GM12878 (cell line): Measurements from ENCODE around the gene DLK1. TPM values are rescaled to one million over a fixed set of nuclear protein-coding genes. Genes with fewer than 3 reads are reported as not detected.

Source experiments
- ATAC-seq: fragments of 200-7000 bp; cut with Tn5 transposase; 3 replicates; pipeline ENCODE4 v1.9.1; 2020; ENCODE audit warnings: mild to moderate bottlenecking, moderate library complexity
- BruUV-seq: library from RNA; stranded (reverse); fragments of 400-500 nt; replicated peaks from 2 replicates; lab custom pipeline; 2021; lab: Mats Ljungman, UMichigan
- CTCF ChIA-PET: fragments of 300-600 bp; sonication (Branson Sonifier 250); formaldehyde crosslinking; extraction: SDS; loops from one replicate; lab custom pipeline; 2021; ENCODE audit warnings: inconsistent platforms; lab: Yijun Ruan, JAX
- POLR2A ChIA-PET: fragments of 350-600 bp; formaldehyde crosslinking; extraction: SDS; loops from one replicate; lab custom pipeline; 2021; ENCODE audit warnings: inconsistent platforms; lab: Charles Lee
- RAD21 ChIA-PET: fragments of 300-600 bp; sonication (Branson Sonifier 250); formaldehyde crosslinking; loops from one replicate; lab custom pipeline; 2023; ENCODE audit warnings: antibody characterized with exemption; ENCODE audit not compliant: unreplicated experiment; lab: Charles Lee
- SMC1A ChIA-PET: fragments of 300-600 bp; sonication (Branson Sonifier 250); formaldehyde crosslinking; loops from one replicate; lab custom pipeline; 2023; ENCODE audit not compliant: unreplicated experiment, uncharacterized antibody; lab: Charles Lee
- DNase-seq: peaks from one replicate; pipeline ENCODE4 v3.0.0-alpha.2; 2011; ENCODE audit warnings: low read depth, low spot score
- FAIRE-seq: peaks from 3 replicates; lab custom pipeline; 2011; peaks lifted over from hg19 to GRCh38; lab: Jason Lieb, UNC
- H2AFZ ChIP-seq: 2 replicates; pipeline ENCODE4 v1.6.0; 2011; ENCODE audit warnings: low read depth, low read length, control low read depth; ENCODE audit not compliant: control insufficient read depth
- H3K27ac ChIP-seq: 2 replicates; pipeline ENCODE4 v1.5.1; 2011; ENCODE audit warnings: control low read depth; ENCODE audit not compliant: control insufficient read depth, insufficient read depth
- H3K27me3 ChIP-seq, 2 experiments: replicated peaks in 1 of 2; 2 replicates each; pipeline versions ENCODE4 v1.6.0 to v1.6.1; 2011; ENCODE audit warnings: low read length in 1 of 2; ENCODE audit not compliant: control insufficient read depth in 2 of 2, insufficient read depth in 2 of 2
- H3K36me3 ChIP-seq, 2 experiments: 2 replicates each; pipeline ENCODE4 v1.5.1; 2011; ENCODE audit warnings: low read length in 1 of 2; ENCODE audit not compliant: control insufficient read depth in 2 of 2, insufficient read depth in 2 of 2
- H3K4me1 ChIP-seq: 2 replicates; pipeline ENCODE4 v1.6.1; 2011; ENCODE audit warnings: mild to moderate bottlenecking, low read length, moderate library complexity, mixed read lengths; ENCODE audit not compliant: control insufficient read depth, insufficient read depth
- H3K4me2 ChIP-seq: 2 replicates; pipeline ENCODE4 v1.6.0; 2011; ENCODE audit warnings: control low read depth; ENCODE audit not compliant: control insufficient read depth, insufficient read depth
- H3K4me3 ChIP-seq: fragments of 200-600 bp; sonication (generic); 2 replicates; pipeline ENCODE4 v1.5.1; 2016
- H3K79me2 ChIP-seq: 2 replicates; pipeline ENCODE4 v1.6.0; 2011; ENCODE audit warnings: low read length; ENCODE audit not compliant: control insufficient read depth, insufficient read depth
- H3K9ac ChIP-seq: 2 replicates; pipeline ENCODE4 v1.8.0; 2011; ENCODE audit warnings: low read length, control low read depth, mixed read lengths; ENCODE audit not compliant: control insufficient read depth, insufficient read depth
- H3K9me3 ChIP-seq: replicated peaks from 3 replicates; pipeline ENCODE4 v1.5.1; 2011; ENCODE audit warnings: mild to moderate bottlenecking, low read length; ENCODE audit not compliant: control insufficient read depth, insufficient read depth
- H4K20me1 ChIP-seq: 2 replicates; pipeline ENCODE4 v1.6.0; 2011; ENCODE audit not compliant: control insufficient read depth, insufficient read depth
- CUX1 ChIP-seq: IDR thresholded peaks from 2 replicates; pipeline ENCODE4 v1.6.1; 2012; ENCODE audit warnings: improper control_type of control experiment, low read depth, low read length; ENCODE audit not compliant: insufficient replicate concordance
- HSF1 ChIP-seq: fragments of 150-350 bp; IDR thresholded peaks from 2 replicates; pipeline ENCODE4 v1.6.1; 2014; ENCODE audit warnings: mild to moderate bottlenecking, low read depth, low read length
- JUND ChIP-seq: IDR thresholded peaks from 2 replicates; pipeline ENCODE4 v1.6.1; 2012; ENCODE audit warnings: low read depth, mild to moderate bottlenecking, low read length, improper control_type of control experiment, moderate library complexity
- NFIC ChIP-seq: IDR thresholded peaks from 2 replicates; pipeline ENCODE4 v1.6.1; 2012; ENCODE audit warnings: low read depth, mild to moderate bottlenecking, inconsistent platforms, low read length, moderate library complexity
- NR2C2 ChIP-seq: IDR thresholded peaks from 2 replicates; pipeline ENCODE4 v1.6.1; 2011; ENCODE audit warnings: borderline replicate concordance, low read depth; ENCODE audit not compliant: control insufficient read depth, insufficient read length
- PML ChIP-seq: IDR thresholded peaks from 2 replicates; pipeline ENCODE4 v1.6.1; 2012; ENCODE audit warnings: low read length, inconsistent platforms
- SMAD1 ChIP-seq: fragments of 450-650 bp; IDR thresholded peaks from 2 replicates; pipeline ENCODE4 v1.6.1; 2018; ENCODE audit warnings: mild to moderate bottlenecking, low read depth; ENCODE audit not compliant: partially characterized antibody
- STAT3 ChIP-seq: IDR thresholded peaks from 2 replicates; pipeline ENCODE4 v1.6.1; 2011; ENCODE audit warnings: low read depth, low read length, improper control_type of control experiment
- TARDBP ChIP-seq: IDR thresholded peaks from 2 replicates; pipeline ENCODE4 v1.6.1; 2016; ENCODE audit warnings: borderline replicate concordance
- ZNF217 ChIP-seq: fragments of 450-650 bp; IDR thresholded peaks from 2 replicates; pipeline ENCODE4 v1.6.1; 2017; ENCODE audit warnings: antibody characterized with exemption, mild to moderate bottlenecking
- WGBS: methylation state at CpG from one replicate; pipeline ENCODE4 v1.1.6; 2016; ENCODE audit warnings: low lambda C conversion rate; ENCODE audit not compliant: insufficient replicate concordance, insufficient coverage; ENCODE audit errors: missing lambda C conversion rate; 5-methylcytosine and 5-hydroxymethylcytosine counted together
- in situ Hi-C: fragments of 300-500 bp; cut with MboI; formaldehyde crosslinking; loops from 9 replicates; pipeline ENCODE4 v1.14.3; 2018; ENCODE audit warnings: mixed read lengths
- intact Hi-C: fragments of 100-400 bp; cut with micrococcal nuclease; formaldehyde crosslinking; loops from one replicate; pipeline ENCODE4 v1.14.2; 2022; ENCODE audit not compliant: unreplicated experiment
- polyA plus RNA-seq, 11 experiments: library from polyadenylated mRNA; depleted of rRNA in 4 of 11; unstranded in 6 of 11; stranded (reverse) in 5 of 11; fragments of >200 nt; fragmentation: Nextera tagmentation in 4 of 11; fragmentation: Illumina TruSeq in 1 of 11; extraction: Ambion mirVana in 4 of 11; extraction: Trizol in 1 of 11; gene quantifications; 1 replicate in 1 of 11; 2 replicates in 10 of 11; pipeline versions ENCODE4 v1.2.1 to v1.2.3, GENCODE V29; 2011 to 2016; ENCODE audit warnings: inconsistent platforms in 2 of 11, missing spikeins in 2 of 11, low read depth in 1 of 11
- total RNA-seq, 4 experiments: library from RNA; depleted of rRNA in 3 of 4; stranded (reverse); fragments of >200 nt in 3 of 4; fragmentation: Illumina TruSeq in 1 of 4; extraction: Trizol in 1 of 4; gene quantifications; 2 replicates each; pipeline versions ENCODE4 v1.2.1 to v1.2.3, GENCODE V29; 2013 to 2021

Gene DLK1
- total and polyA plus RNA-seq, 10 of the 15 experiments (the other 5 are each of a cell fraction or from before 2014, with no cell fraction given), result 0.87 TPM; not detected in 9

- no peak for TF ChIP-seq HSF1
- no peak for TF ChIP-seq PML
- no peak for TF ChIP-seq ZNF217
- H3K9me3 ChIP-seq, result no peaks in the 10 kb centered on the region
- ChIA-PET RAD21 (no interaction called here), CTCF (interaction anchor here (0.6 kb wide), 1 partner anchor 374 kb away, joined by 3 read pairs; no protein-coding TSS in a partner anchor), POLR2A (no interaction called here), SMC1A (no interaction called here)
- DNase-seq (no peak), ATAC-seq (no peak), FAIRE-seq (no peak)
- H3K79me2 ChIP-seq, result no peaks in the 10 kb centered on the region
- no peak overlapping the region for H3K4me3 ChIP-seq
- no peaks in the 10 kb centered on the region for H3K36me3 ChIP-seq
- H3K9ac ChIP-seq, result no peak overlapping the region
- no peak overlapping the region for H3K4me2 ChIP-seq
- intact Hi-C loops (no loop called here), in situ Hi-C loops (no loop called here)
- no peaks in the 10 kb centered on the region; a peak in 1 of 4 replicates for H3K27me3 ChIP-seq
- WGBS, result 39% methylated on average over 13 of the region's 13 CpGs
- H4K20me1 ChIP-seq, result no peaks in the 10 kb centered on the region
- H3K4me1 ChIP-seq, result no peaks in the 10 kb centered on the region
- H3K27ac ChIP-seq, result no peak overlapping the region
- H2AFZ ChIP-seq, result no peak overlapping the region
- BruUV-seq, result no TSS peak
Observed at GRCh38 chr14:100681111-100681510, 45.6 kb upstream of the DLK1 start.

DNA sequence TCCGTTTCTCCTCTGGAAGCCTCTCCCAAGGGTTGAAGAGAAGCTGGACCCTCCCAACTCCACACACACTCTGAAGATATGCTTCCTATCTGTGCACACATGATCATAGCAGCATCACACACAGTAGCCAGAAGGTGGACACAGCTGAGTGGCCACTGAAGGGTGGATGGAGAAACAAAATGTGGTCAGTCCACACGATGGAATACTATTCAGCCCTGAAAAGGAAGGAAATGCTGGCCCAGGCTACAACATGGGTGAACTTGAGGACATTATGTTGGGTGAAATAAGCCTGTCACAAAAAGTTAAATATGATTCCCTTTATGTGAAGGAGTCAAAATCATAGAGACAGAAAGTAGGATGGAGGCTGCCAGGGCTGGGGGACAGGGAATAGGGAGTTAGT lies 43.9 kb upstream of the DLK1 start:
- ChIA-PET RAD21 (no interaction called here), CTCF (no interaction called here), SMC1A (no interaction called here), POLR2A (no interaction called here)
- no peak for FAIRE-seq
- Histone ChIP-seq H3K27ac (no peak overlapping the region), H3K79me2 (no peaks in the 10 kb centered on the region), H3K27me3 (no peaks in the 10 kb centered on the region; a peak in 1 of 4 replicates), H3K9ac (no peak overlapping the region), H2AFZ (no peak overlapping the region), H3K36me3 (no peaks in the 10 kb centered on the region), H3K4me2 (no peak overlapping the region), H3K4me1 (no peaks in the 10 kb centered on the region), H3K4me3 (no peak overlapping the region), H3K9me3 (no peaks in the 10 kb centered on the region), H4K20me1 (no peaks in the 10 kb centered on the region)
- WGBS, result 3% methylated on average over 2 of the region's 2 CpGs
- intact Hi-C loops (no loop called here), in situ Hi-C loops (no loop called here)
- BruUV-seq, result no TSS peak
- ATAC-seq, result no peak
- no peak for DNase-seq
- TF ChIP-seq NFIC (no peak), CUX1 (no peak), SMAD1 (no peak), JUND (no peak), TARDBP (no peak), NR2C2 (no peak), STAT3 (no peak)
